ENCODE measurements around the gene GCSAM.
A peak's percentile ranks its signal among the peaks of the same experiment; 100 is the strongest.

GCSAM gene

GRCh38 chr3:112129925-112130637 lies 3.0 kb downstream of the GCSAM start:
- DNase-seq (ENCODE audit: low read depth in 2 of 2): no peak

- peak in 1 of 2 donors; percentile 19 for DNase-seq (ENCODE audit: low read depth in 2 of 2)
Measured at GRCh38 chr3:112128843-112129727, 4.0 kb downstream of the GCSAM start.

GRCh38 chr3:112127522-112128494 lies 5.2 kb downstream of the GCSAM start:
- no peak for DNase-seq (ENCODE audit: low read depth in 2 of 2)

- no peak for DNase-seq (ENCODE audit: low read depth in 2 of 2)
Measured at GRCh38 chr3:112126511-112126911, 6.5 kb downstream of the GCSAM start.

- no peak for DNase-seq (ENCODE audit: low read depth in 2 of 2)
Measured at GRCh38 chr3:112124907-112125607, 8.0 kb downstream of the GCSAM start.

GRCh38 chr3:112123548-112123947 lies 9.5 kb downstream of the GCSAM start:
- no peak for DNase-seq (ENCODE audit: low read depth in 2 of 2)

- no peak for DNase-seq (ENCODE audit: low read depth in 2 of 2)
Measured at GRCh38 chr3:112122870-112123269, 10.2 kb downstream of the GCSAM start.

- DNase-seq (ENCODE audit: low read depth in 2 of 2): no peak
Measured at GRCh38 chr3:112121577-112122547, 11.2 kb downstream of the GCSAM start.

GRCh38 chr3:112119962-112120836 lies 12.8 kb downstream of the GCSAM start:
- no peak for DNase-seq (ENCODE audit: low read depth in 2 of 2)

- DNase-seq (ENCODE audit: low read depth in 2 of 2): no peak
Measured at GRCh38 chr3:112117841-112118571, 15.0 kb downstream of the GCSAM start.

GRCh38 chr3:112117415-112117814 lies 15.6 kb downstream of the GCSAM start:
- no peak for DNase-seq (ENCODE audit: low read depth in 2 of 2)

GRCh38 chr3:112116748-112117186 lies 16.3 kb downstream of the GCSAM start:
- DNase-seq (ENCODE audit: low read depth in 2 of 2): no peak

- DNase-seq (ENCODE audit: low read depth in 2 of 2): no peak
Measured at GRCh38 chr3:112115806-112116383, 17.2 kb downstream of the GCSAM start.

- no peak for DNase-seq (ENCODE audit: low read depth in 2 of 2)
Measured at GRCh38 chr3:112115161-112115739, 17.8 kb downstream of the GCSAM start.

GRCh38 chr3:112114576-112115160 lies 18.4 kb downstream of the GCSAM start:
- no peak for DNase-seq (ENCODE audit: low read depth in 2 of 2)

GRCh38 chr3:112111785-112112402 lies 21.2 kb downstream of the GCSAM start:
- peak; percentile 22 to 32 for DNase-seq (ENCODE audit: low read depth in 2 of 2)

- DNase-seq (ENCODE audit: low read depth in 2 of 2): no peak
Measured at GRCh38 chr3:112109322-112109721, 23.7 kb downstream of the GCSAM start.
